Astrocyte of the spinal cord (primary cell): Measurements from ENCODE around the gene SFT2D1.

Experiments used
- DNase-seq: peaks from one replicate; pipeline ENCODE4 v3.0.0; 2011; ENCODE audit warnings: low read depth, low spot score
- H3K4me3 ChIP-seq: 2 replicates; pipeline ENCODE4 v1.5.1; 2011; ENCODE audit warnings: low read depth, mild to moderate bottlenecking, low read length, moderate library complexity
- CTCF ChIP-seq: IDR thresholded peaks from 2 replicates; pipeline ENCODE4 v1.5.1; 2012; ENCODE audit warnings: low read depth, mild to moderate bottlenecking, low read length, inconsistent platforms
- in situ Hi-C: cut with HindIII; loops from 2 replicates; pipeline ENCODE4 v1.10.0; 2017; ENCODE audit warnings: low sequenced_read_pairs

The SFT2D1 gene

GRCh38 chr6:166289207-166290060, 52.9 kb downstream of the SFT2D1 start:
- no peak overlapping the region for H3K4me3 ChIP-seq
- TF ChIP-seq CTCF: no peak
- in situ Hi-C loops: no loop called here
- no peak for DNase-seq

GRCh38 chr6:166286839-166287271, 55.5 kb downstream of the SFT2D1 start:
- no peak for DNase-seq
- no peak for TF ChIP-seq CTCF
- in situ Hi-C loops: no loop called here
- no peak overlapping the region for H3K4me3 ChIP-seq

- H3K4me3 ChIP-seq: no peak overlapping the region
- no peak for DNase-seq
- no peak for TF ChIP-seq CTCF
- in situ Hi-C loops: no loop called here
Observed at GRCh38 chr6:166285233-166285632, 57.1 kb downstream of the SFT2D1 start.

GRCh38 chr6:166284640-166285039, 57.7 kb downstream of the SFT2D1 start:
- TF ChIP-seq CTCF: no peak
- in situ Hi-C loops: no loop called here
- no peak for DNase-seq
- no peak overlapping the region for H3K4me3 ChIP-seq

GRCh38 chr6:166282394-166283032, 59.8 kb downstream of the SFT2D1 start:
- TF ChIP-seq CTCF: no peak
- in situ Hi-C loops: no loop called here
- no peak overlapping the region for H3K4me3 ChIP-seq
- DNase-seq: peak; percentile 1

GRCh38 chr6:166281104-166281503, 61.2 kb downstream of the SFT2D1 start:
- no peak overlapping the region for H3K4me3 ChIP-seq
- in situ Hi-C loops: no loop called here
- no peak for TF ChIP-seq CTCF
- no peak for DNase-seq
